Stimulated activated naive B cell treated with anti-CD40 and anti-IgM and Interleukin-4, amounts not matched to agents 10 μg/mL and 1 μg/mL and 100 μg/mL, for 72 hours (primary cell): Measurements from ENCODE around the gene TRIM27.
"Not testable (repeated sequence)": the region's sequence is repeated elsewhere in the genome, so short reads cannot be mapped to it uniquely, and the experiment has no call there.

Source experiments
- ATAC-seq, 2 donors: fragments of 150-1000 bp; cut with Tn5 transposase; replicated peaks; 2 replicates each; pipeline ENCODE4 v1.10.0; 2021; ENCODE audit warnings: moderate library complexity in 1 of 2
- DNase-seq: peaks from one replicate; pipeline ENCODE4 v3.0.0; 2021
- H3K27ac Mint-ChIP-seq: one replicate; pipeline ENCODE4 v1.8.0; 2022; ENCODE audit warnings: mild to moderate bottlenecking, mixed read lengths
- H3K27me3 Mint-ChIP-seq, 2 donors: one replicate each; pipeline ENCODE4 v1.8.0; 2022; ENCODE audit warnings: mixed read lengths in 2 of 2
- H3K36me3 Mint-ChIP-seq, 2 donors: one replicate each; pipeline ENCODE4 v1.8.0; 2022; ENCODE audit warnings: mixed read lengths in 2 of 2, mild to moderate bottlenecking in 1 of 2
- H3K4me1 Mint-ChIP-seq, 2 donors: one replicate each; pipeline ENCODE4 v1.8.0; 2022; ENCODE audit warnings: mixed read lengths in 2 of 2, mild to moderate bottlenecking in 1 of 2
- H3K4me3 Mint-ChIP-seq, 2 donors: one replicate each; pipeline ENCODE4 v1.8.0; 2022; ENCODE audit warnings: mild to moderate bottlenecking in 2 of 2, mixed read lengths in 2 of 2, moderate library complexity in 1 of 2
- H3K9me3 Mint-ChIP-seq, 2 donors: one replicate each; pipeline ENCODE4 v1.8.0; 2022; ENCODE audit warnings: mixed read lengths in 2 of 2, mild to moderate bottlenecking in 1 of 2

TRIM27 gene

GRCh38 chr6:28854405-28854804 is 69.4 kb downstream of the TRIM27 start:
- peaks cover 23 to 38% of the 10 kb centered on the region in 2 donors for H3K27me3 Mint-ChIP-seq
- H3K4me3 Mint-ChIP-seq, result not testable (repeated sequence)

More at GRCh38 chr6:28854405-28854804, 69.4 kb downstream of the TRIM27 start:
- H3K4me1 Mint-ChIP-seq, ATAC-seq, H3K36me3 Mint-ChIP-seq, H3K27ac Mint-ChIP-seq, H3K9me3 Mint-ChIP-seq, DNase-seq: not testable (repeated sequence)
